GM12874 (cell line): ENCODE results near the gene TFEB.

Source experiments
- CTCF ChIP-seq: IDR thresholded peaks from 2 replicates; pipeline ENCODE4 v1.5.1; 2011; ENCODE audit warnings: low read depth, mild to moderate bottlenecking, control low read depth, low read length, moderate library complexity; ENCODE audit not compliant: insufficient read depth

Gene TFEB

GRCh38 chr6:41689171-41690008 is 46.0 kb downstream of the TFEB start:
- TF ChIP-seq CTCF, result no peak

GRCh38 chr6:41688256-41688965 is 47.0 kb downstream of the TFEB start:
- TF ChIP-seq CTCF, result no peak

GRCh38 chr6:41687501-41688175 is 47.8 kb downstream of the TFEB start:
- no peak for TF ChIP-seq CTCF

- TF ChIP-seq CTCF, result no peak
These were observed 49.6 kb downstream of the TFEB start for GRCh38 chr6:41685641-41686380.

- no peak for TF ChIP-seq CTCF
These were observed 50.9 kb downstream of the TFEB start for GRCh38 chr6:41684311-41685180.

GRCh38 chr6:41683523-41684310 is 51.7 kb downstream of the TFEB start:
- peak; percentile 97 for TF ChIP-seq CTCF
